NCI-H128 (cell line): ENCODE measurements around the gene ATP6V1C2.
A peak's percentile ranks its signal among the peaks of the same experiment; 100 is the strongest.

Source experiments
- DNase-seq: peaks from one replicate; lab custom pipeline; 2025; ENCODE audit not compliant: unreplicated experiment; lab: John Stamatoyannopoulos, UW

ATP6V1C2 gene

GRCh38 chr2:10832203-10832936, 110.9 kb downstream of the ATP6V1C2 start:
- DNase-seq, result peak; percentile 87

DNA sequence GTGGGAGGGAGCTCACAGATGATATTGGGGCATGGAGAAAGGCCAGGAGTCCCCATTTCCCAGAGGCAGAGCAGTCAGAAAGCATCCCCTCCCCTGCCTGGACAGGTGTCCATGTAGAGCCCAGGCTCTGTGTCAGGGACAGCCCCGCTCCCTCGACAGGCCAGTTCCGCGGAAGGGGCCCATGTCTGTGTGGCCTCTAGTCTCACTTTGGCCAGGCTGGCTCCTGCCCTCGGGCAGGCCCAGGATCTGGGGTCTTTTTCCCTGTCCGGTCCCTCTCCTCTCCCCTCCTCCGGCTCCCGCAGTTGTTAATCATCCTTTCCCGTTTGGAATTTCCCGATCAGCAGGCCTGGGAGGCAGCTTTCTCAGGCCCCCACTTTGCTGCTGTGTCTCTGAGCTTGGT, 111.6 kb downstream of the ATP6V1C2 start:
- no peak for DNase-seq

- no peak for DNase-seq
Measured at GRCh38 chr2:10834068-10834655, 112.7 kb downstream of the ATP6V1C2 start.
